ENCODE measurements around the gene CRTC3. TPM values are rescaled to one million over a fixed set of nuclear protein-coding genes. Genes with fewer than 3 reads are reported as not detected.

CRTC3 gene
- total RNA-seq, 1 experiment from 2014 or later, result 17.5 TPM

DNA sequence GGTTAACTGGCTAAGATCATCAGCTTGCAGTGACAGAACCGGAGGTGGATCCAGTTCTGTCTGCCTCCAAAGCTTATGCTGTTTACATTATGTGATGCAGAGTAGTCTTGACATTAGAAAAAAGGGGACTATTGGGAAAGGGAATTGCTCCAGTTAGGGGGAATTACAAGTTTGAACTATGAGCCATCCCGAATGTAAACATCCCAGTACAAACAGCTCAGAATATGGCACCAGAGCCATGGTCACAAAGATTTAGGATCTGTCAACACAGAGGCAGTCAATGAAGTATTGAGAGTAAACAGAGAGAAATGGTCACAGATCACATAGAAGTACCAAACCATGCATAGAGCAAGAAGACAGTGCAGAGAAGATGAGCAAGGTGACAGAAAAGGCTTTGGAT is 39.8 kb upstream of the CRTC3 start:
- no peaks in the 10 kb centered on the region for H3K27me3 Mint-ChIP-seq (ENCODE audit: unreplicated experiment)
- H3K27ac Mint-ChIP-seq (ENCODE audit: unreplicated experiment), result no peak overlapping the region
- no peak for DNase-seq
- H3K36me3 Mint-ChIP-seq (ENCODE audit: insufficient read depth, unreplicated experiment), result peaks cover 45% of the 10 kb centered on the region
- TF ChIP-seq CTCF (IDR thresholded peaks at IDR 0.05; ENCODE audit: unreplicated experiment), result no peak
- no peaks in the 10 kb centered on the region for H3K4me1 Mint-ChIP-seq (ENCODE audit: low read depth, unreplicated experiment)
- intact Hi-C loops (cut with micrococcal nuclease; ENCODE audit: unreplicated experiment), result no loop called here
- H3K4me3 Mint-ChIP-seq (ENCODE audit: low read depth, unreplicated experiment), result no peak overlapping the region
- H3K9me3 Mint-ChIP-seq (ENCODE audit: low read depth, unreplicated experiment), result no peaks in the 10 kb centered on the region
- CTCF ChIA-PET, result interaction anchor here (0.6 kb wide), 1 partner anchor 19 kb away, joined by 4 read pairs; no protein-coding TSS in a partner anchor
- BruUV-seq (replicated peaks), result no TSS peak

DNA sequence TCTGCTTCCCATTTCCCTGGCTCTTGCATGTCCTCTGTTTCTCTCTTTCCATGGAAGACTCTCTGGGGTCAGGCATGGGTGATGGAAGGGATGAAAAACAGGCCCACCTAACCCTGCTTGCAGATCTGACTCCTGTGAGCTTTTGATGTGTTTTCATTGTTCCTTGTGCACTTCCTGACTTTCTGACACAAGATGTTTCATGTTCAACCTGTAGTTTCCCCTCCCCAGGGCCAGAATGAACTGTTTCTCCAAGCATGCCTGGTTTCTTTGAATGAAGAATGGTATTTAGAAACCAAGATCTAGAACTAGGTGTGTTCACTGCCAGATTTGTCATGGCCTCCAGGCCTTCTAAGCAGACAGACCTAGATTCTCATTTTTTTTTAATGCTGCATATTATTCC is 36.1 kb upstream of the CRTC3 start:
- no TSS peak for BruUV-seq (replicated peaks)
- CTCF ChIA-PET, result no interaction called here
- no peak for TF ChIP-seq CTCF (IDR thresholded peaks at IDR 0.05; ENCODE audit: unreplicated experiment)
- Mint-ChIP-seq H3K27me3 (ENCODE audit: unreplicated experiment) (no peaks in the 10 kb centered on the region), H3K27ac (ENCODE audit: unreplicated experiment) (no peak overlapping the region), H3K9me3 (ENCODE audit: low read depth, unreplicated experiment) (no peaks in the 10 kb centered on the region), H3K36me3 (ENCODE audit: insufficient read depth, unreplicated experiment) (peaks cover 49% of the 10 kb centered on the region), H3K4me1 (ENCODE audit: low read depth, unreplicated experiment) (no peaks in the 10 kb centered on the region), H3K4me3 (ENCODE audit: low read depth, unreplicated experiment) (no peak overlapping the region)
- intact Hi-C loops (cut with micrococcal nuclease; ENCODE audit: unreplicated experiment), result no loop called here
- DNase-seq, result no peak

DNA sequence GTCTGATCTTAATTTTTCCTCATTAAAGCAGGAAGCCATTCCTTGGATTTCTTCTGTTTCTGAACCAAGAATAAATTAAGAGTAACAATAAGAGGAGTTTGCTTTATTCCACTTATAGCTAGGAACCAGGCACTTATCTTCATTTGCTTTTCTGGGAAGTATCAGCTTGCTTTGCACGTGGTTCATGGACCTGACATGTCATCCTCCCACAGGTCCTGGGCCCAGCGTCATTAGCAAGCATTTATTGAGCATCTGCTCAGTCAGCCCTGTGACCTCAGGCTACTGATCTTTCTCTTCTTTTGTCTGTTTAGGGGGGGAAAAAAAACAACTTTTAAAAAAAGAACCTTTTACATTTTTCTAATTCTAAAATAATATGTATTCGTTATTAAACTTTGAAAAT is 34.7 kb upstream of the CRTC3 start:
- peaks cover 59% of the 10 kb centered on the region for H3K36me3 Mint-ChIP-seq (ENCODE audit: insufficient read depth, unreplicated experiment)
- H3K27ac Mint-ChIP-seq (ENCODE audit: unreplicated experiment), result no peak overlapping the region
- TF ChIP-seq CTCF (IDR thresholded peaks at IDR 0.05; ENCODE audit: unreplicated experiment), result no peak
- H3K27me3 Mint-ChIP-seq (ENCODE audit: unreplicated experiment), result no peaks in the 10 kb centered on the region
- no peaks in the 10 kb centered on the region for H3K9me3 Mint-ChIP-seq (ENCODE audit: low read depth, unreplicated experiment)
- no peak overlapping the region for H3K4me3 Mint-ChIP-seq (ENCODE audit: low read depth, unreplicated experiment)
- CTCF ChIA-PET, result interaction anchor here (0.6 kb wide), 1 partner anchor 56 kb away, joined by 3 read pairs; no protein-coding TSS in a partner anchor
- intact Hi-C loops (cut with micrococcal nuclease; ENCODE audit: unreplicated experiment), result no loop called here
- DNase-seq, result no peak
- no peaks in the 10 kb centered on the region for H3K4me1 Mint-ChIP-seq (ENCODE audit: low read depth, unreplicated experiment)
- BruUV-seq (replicated peaks), result no TSS peak

- Mint-ChIP-seq H3K36me3 (ENCODE audit: insufficient read depth, unreplicated experiment) (peaks cover 69% of the 10 kb centered on the region), H3K27me3 (ENCODE audit: unreplicated experiment) (no peaks in the 10 kb centered on the region), H3K9me3 (ENCODE audit: low read depth, unreplicated experiment) (no peaks in the 10 kb centered on the region), H3K4me1 (ENCODE audit: low read depth, unreplicated experiment) (no peaks in the 10 kb centered on the region), H3K27ac (ENCODE audit: unreplicated experiment) (no peak overlapping the region), H3K4me3 (ENCODE audit: low read depth, unreplicated experiment) (no peak overlapping the region)
- CTCF ChIA-PET, result no interaction called here
- DNase-seq, result no peak
- BruUV-seq (replicated peaks), result no TSS peak
- intact Hi-C loops (cut with micrococcal nuclease; ENCODE audit: unreplicated experiment), result no loop called here
- TF ChIP-seq CTCF (IDR thresholded peaks at IDR 0.05; ENCODE audit: unreplicated experiment), result no peak
Observed at GRCh38 chr15:90496791-90497190, 32.9 kb upstream of the CRTC3 start.

Data from Calu3 (cell line).